GM12878 (cell line): ENCODE data around the gene ACTA2. TPM values are rescaled to one million over a fixed set of nuclear protein-coding genes. Genes with fewer than 3 reads are reported as not detected.
A peak's percentile ranks its signal among the peaks of the same experiment; 100 is the strongest.

Experiments
- CBX5 ChIP-seq: sonication (generic); IDR thresholded peaks from 2 replicates; pipeline ENCODE4 v1.6.1; 2016; ENCODE audit warnings: low read depth, moderate library complexity, mild to moderate bottlenecking, inconsistent platforms
- EGR1 ChIP-seq, 2 experiments: IDR thresholded peaks; 1 replicate in 1 of 2; 2 replicates in 1 of 2; pipeline ENCODE4 v1.6.1; 2011 to 2012; ENCODE audit warnings: low read depth in 2 of 2, low read length in 2 of 2, borderline replicate concordance in 1 of 2, mild to moderate bottlenecking in 1 of 2, moderate library complexity in 1 of 2
- ETV6 ChIP-seq, 2 experiments: fragments of 450-650 bp in 1 of 2; IDR thresholded peaks in 1 of 2; conservative IDR thresholded peaks in 1 of 2; 2 replicates each; pipeline ENCODE4 v1.6.1; 2014; ENCODE audit warnings: antibody characterized with exemption in 1 of 2, borderline replicate concordance in 1 of 2, low read depth in 1 of 2, mild to moderate bottlenecking in 1 of 2, moderate library complexity in 1 of 2
- FOXM1 ChIP-seq: IDR thresholded peaks from 2 replicates; pipeline ENCODE4 v1.6.1; 2012; ENCODE audit warnings: low read depth, mild to moderate bottlenecking, inconsistent platforms, low read length, moderate library complexity
- GABPA ChIP-seq: IDR thresholded peaks from 2 replicates; pipeline ENCODE4 v1.6.1; 2014; ENCODE audit warnings: antibody characterized with exemption, low read depth, mild to moderate bottlenecking, inconsistent platforms
- IRF3 ChIP-seq: fragments of 450-650 bp; IDR thresholded peaks from 2 replicates; pipeline ENCODE4 v1.6.1; 2014; ENCODE audit warnings: mild to moderate bottlenecking
- KAT2A ChIP-seq: conservative IDR thresholded peaks from 2 replicates; pipeline ENCODE4 v1.6.1; 2011; ENCODE audit warnings: low read depth, low read length; ENCODE audit not compliant: control insufficient read depth
- NRF1 ChIP-seq: conservative IDR thresholded peaks from 2 replicates; pipeline ENCODE4 v1.6.1; 2011; ENCODE audit warnings: mild to moderate bottlenecking, low read depth, low read length, improper control_type of control experiment
- PAX5 ChIP-seq: IDR thresholded peaks from 2 replicates; pipeline ENCODE4 v1.6.1; 2011; ENCODE audit warnings: low read depth, low read length, borderline replicate concordance
- TAF1 ChIP-seq: IDR thresholded peaks from 2 replicates; pipeline ENCODE4 v1.6.1; 2011; ENCODE audit warnings: mild to moderate bottlenecking, low read depth, low read length, borderline replicate concordance
- ZBED1 ChIP-seq: IDR thresholded peaks from 2 replicates; pipeline ENCODE4 v1.6.1; 2016; ENCODE audit warnings: borderline replicate concordance
- ZNF592 ChIP-seq: fragments of 450-650 bp; IDR thresholded peaks from 2 replicates; pipeline ENCODE4 v1.6.1; 2017; ENCODE audit warnings: mild to moderate bottlenecking, moderate library complexity
- polyA plus RNA-seq, 11 experiments: library from polyadenylated mRNA; depleted of rRNA in 4 of 11; unstranded in 6 of 11; stranded (reverse) in 5 of 11; fragments of >200 nt; fragmentation: Nextera tagmentation in 4 of 11; fragmentation: Illumina TruSeq in 1 of 11; extraction: Ambion mirVana in 4 of 11; extraction: Trizol in 1 of 11; gene quantifications; 1 replicate in 1 of 11; 2 replicates in 10 of 11; pipeline versions ENCODE4 v1.2.1 to v1.2.3, GENCODE V29; 2011 to 2016; ENCODE audit warnings: inconsistent platforms in 2 of 11, missing spikeins in 2 of 11, low read depth in 1 of 11
- total RNA-seq, 4 experiments: library from RNA; depleted of rRNA in 3 of 4; stranded (reverse); fragments of >200 nt in 3 of 4; fragmentation: Illumina TruSeq in 1 of 4; extraction: Trizol in 1 of 4; gene quantifications; 2 replicates each; pipeline versions ENCODE4 v1.2.1 to v1.2.3, GENCODE V29; 2013 to 2021
- TF ChIP-seq, protein P1 (sequence below): IDR thresholded peaks from 2 replicates; pipeline ENCODE4 v1.6.1; 2011; ENCODE audit warnings: low read depth, low read length, improper control_type of control experiment, borderline replicate concordance
- TF ChIP-seq, protein P2 (sequence below): IDR thresholded peaks from 2 replicates; pipeline ENCODE4 v1.6.1; 2012; ENCODE audit warnings: mild to moderate bottlenecking, low read depth, low read length
- TF ChIP-seq, protein P3 (sequence below): fragments of 450-650 bp; IDR thresholded peaks from 2 replicates; pipeline ENCODE4 v1.6.1; 2017; ENCODE audit warnings: low read depth, mild to moderate bottlenecking, moderate library complexity
- TF ChIP-seq, protein P4 (sequence below): fragments of 450-650 bp; IDR thresholded peaks from 2 replicates; pipeline ENCODE4 v1.6.1; 2017; ENCODE audit warnings: mild to moderate bottlenecking, low read depth, inconsistent platforms; ENCODE audit not compliant: poor library complexity, severe bottlenecking

Gene ACTA2
- total and polyA plus RNA-seq, 10 of the 15 experiments (the other 5 are each of a cell fraction or from before 2014, with no cell fraction given), result 7.4 to 78.2 (median 32.4) TPM

- TF ChIP-seq, protein P1, sequence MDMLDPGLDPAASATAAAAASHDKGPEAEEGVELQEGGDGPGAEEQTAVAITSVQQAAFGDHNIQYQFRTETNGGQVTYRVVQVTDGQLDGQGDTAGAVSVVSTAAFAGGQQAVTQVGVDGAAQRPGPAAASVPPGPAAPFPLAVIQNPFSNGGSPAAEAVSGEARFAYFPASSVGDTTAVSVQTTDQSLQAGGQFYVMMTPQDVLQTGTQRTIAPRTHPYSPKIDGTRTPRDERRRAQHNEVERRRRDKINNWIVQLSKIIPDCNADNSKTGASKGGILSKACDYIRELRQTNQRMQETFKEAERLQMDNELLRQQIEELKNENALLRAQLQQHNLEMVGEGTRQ, result no peak
- TF ChIP-seq ETV6 (conservative IDR thresholded peaks at IDR 0.05 in 1 of 2, IDR thresholded peaks at IDR 0.05 in 1 of 2; ENCODE audit: borderline replicate concordance in 1 of 2, low read depth in 1 of 2), result no peak
- peak; percentile 56 for TF ChIP-seq TAF1
- TF ChIP-seq, protein P2, sequence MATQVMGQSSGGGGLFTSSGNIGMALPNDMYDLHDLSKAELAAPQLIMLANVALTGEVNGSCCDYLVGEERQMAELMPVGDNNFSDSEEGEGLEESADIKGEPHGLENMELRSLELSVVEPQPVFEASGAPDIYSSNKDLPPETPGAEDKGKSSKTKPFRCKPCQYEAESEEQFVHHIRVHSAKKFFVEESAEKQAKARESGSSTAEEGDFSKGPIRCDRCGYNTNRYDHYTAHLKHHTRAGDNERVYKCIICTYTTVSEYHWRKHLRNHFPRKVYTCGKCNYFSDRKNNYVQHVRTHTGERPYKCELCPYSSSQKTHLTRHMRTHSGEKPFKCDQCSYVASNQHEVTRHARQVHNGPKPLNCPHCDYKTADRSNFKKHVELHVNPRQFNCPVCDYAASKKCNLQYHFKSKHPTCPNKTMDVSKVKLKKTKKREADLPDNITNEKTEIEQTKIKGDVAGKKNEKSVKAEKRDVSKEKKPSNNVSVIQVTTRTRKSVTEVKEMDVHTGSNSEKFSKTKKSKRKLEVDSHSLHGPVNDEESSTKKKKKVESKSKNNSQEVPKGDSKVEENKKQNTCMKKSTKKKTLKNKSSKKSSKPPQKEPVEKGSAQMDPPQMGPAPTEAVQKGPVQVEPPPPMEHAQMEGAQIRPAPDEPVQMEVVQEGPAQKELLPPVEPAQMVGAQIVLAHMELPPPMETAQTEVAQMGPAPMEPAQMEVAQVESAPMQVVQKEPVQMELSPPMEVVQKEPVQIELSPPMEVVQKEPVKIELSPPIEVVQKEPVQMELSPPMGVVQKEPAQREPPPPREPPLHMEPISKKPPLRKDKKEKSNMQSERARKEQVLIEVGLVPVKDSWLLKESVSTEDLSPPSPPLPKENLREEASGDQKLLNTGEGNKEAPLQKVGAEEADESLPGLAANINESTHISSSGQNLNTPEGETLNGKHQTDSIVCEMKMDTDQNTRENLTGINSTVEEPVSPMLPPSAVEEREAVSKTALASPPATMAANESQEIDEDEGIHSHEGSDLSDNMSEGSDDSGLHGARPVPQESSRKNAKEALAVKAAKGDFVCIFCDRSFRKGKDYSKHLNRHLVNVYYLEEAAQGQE, result no peak
- peak; percentile 44; the same call in 1 of the 2 replicates for TF ChIP-seq FOXM1
- TF ChIP-seq KAT2A, result no peak
- no peak for TF ChIP-seq NRF1
- TF ChIP-seq, protein P3, sequence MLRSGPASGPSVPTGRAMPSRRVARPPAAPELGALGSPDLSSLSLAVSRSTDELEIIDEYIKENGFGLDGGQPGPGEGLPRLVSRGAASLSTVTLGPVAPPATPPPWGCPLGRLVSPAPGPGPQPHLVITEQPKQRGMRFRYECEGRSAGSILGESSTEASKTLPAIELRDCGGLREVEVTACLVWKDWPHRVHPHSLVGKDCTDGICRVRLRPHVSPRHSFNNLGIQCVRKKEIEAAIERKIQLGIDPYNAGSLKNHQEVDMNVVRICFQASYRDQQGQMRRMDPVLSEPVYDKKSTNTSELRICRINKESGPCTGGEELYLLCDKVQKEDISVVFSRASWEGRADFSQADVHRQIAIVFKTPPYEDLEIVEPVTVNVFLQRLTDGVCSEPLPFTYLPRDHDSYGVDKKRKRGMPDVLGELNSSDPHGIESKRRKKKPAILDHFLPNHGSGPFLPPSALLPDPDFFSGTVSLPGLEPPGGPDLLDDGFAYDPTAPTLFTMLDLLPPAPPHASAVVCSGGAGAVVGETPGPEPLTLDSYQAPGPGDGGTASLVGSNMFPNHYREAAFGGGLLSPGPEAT, result peak; percentile 93
- no peak for TF ChIP-seq ZNF592
- TF ChIP-seq, protein P4, sequence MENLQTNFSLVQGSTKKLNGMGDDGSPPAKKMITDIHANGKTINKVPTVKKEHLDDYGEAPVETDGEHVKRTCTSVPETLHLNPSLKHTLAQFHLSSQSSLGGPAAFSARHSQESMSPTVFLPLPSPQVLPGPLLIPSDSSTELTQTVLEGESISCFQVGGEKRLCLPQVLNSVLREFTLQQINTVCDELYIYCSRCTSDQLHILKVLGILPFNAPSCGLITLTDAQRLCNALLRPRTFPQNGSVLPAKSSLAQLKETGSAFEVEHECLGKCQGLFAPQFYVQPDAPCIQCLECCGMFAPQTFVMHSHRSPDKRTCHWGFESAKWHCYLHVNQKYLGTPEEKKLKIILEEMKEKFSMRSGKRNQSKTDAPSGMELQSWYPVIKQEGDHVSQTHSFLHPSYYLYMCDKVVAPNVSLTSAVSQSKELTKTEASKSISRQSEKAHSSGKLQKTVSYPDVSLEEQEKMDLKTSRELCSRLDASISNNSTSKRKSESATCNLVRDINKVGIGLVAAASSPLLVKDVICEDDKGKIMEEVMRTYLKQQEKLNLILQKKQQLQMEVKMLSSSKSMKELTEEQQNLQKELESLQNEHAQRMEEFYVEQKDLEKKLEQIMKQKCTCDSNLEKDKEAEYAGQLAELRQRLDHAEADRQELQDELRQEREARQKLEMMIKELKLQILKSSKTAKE, result peak; percentile 66
- no peak for TF ChIP-seq CBX5
- TF ChIP-seq PAX5, result no peak
- no peak for TF ChIP-seq GABPA
- no peak for TF ChIP-seq ZBED1
- TF ChIP-seq IRF3, result no peak
- TF ChIP-seq EGR1 (IDR thresholded peaks at IDR 0.05; ENCODE audit: borderline replicate concordance in 1 of 2, low read depth in 2 of 2, low read length in 2 of 2), result no peak
These were observed 41.4 kb upstream of the ACTA2 start (continued) for GRCh38 chr10:88994019-88994418.
